Hematopoietic multipotent progenitor cell treated with erythropoietin and hydrocortisone succinate and interleukin-3 and kit ligand, for 6 days (in vitro differentiated cells): Measurements from ENCODE around the gene DCXR.

Experiments
- DNase-seq: peaks from one replicate; pipeline ENCODE4 v3.0.0-alpha.2; 2015

The DCXR gene

DNA sequence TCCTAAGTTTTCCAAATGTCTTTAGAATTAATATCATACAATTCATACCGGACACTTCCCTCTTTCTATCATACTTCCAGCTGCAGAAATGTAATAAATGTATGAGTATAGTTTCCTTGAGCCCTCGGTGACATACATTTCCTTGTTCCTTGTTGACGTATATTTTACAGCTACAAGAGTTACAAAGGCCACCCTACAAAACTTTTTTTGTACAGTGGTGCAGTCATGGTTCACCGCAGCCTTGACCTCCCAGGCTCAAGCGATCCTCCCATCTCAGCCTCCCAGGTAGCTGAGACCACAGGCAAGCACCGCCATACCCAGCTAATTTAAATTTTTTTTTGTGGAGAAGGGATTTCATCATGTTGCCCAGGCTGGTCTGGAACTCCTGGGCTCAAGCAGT, 35.3 kb upstream of the DCXR start:
- DNase-seq, result no peak

DNA sequence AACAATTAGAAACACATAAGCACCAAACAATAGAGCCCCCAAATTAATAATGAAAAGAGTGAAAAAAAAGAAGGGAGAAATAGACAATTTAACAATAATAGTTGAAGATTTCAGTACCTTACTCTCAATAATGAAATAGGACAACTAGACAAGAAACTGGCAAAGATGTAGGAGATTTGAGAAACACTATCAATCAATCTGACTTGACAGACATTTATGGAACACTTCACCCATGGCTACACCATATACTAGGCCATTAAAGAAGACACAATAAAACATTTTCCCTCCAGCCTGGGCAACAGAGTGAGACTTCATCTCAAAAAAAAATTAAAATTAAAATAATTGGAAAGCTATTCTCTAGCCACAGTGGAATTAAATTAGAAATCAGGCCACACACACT, 33.1 kb upstream of the DCXR start:
- DNase-seq, result no peak

GRCh38 chr17:82065638-82066303, 28.3 kb upstream of the DCXR start, which contains the start of gene DUS1L:
Gene DUS1L, minus strand, starts transcription at chr17:82065804. Its CDS starts 745 bp downstream, at chr17:82065059.
- DNase-seq, result peak; percentile 76

GRCh38 chr17:82065193-82065637, 27.7 kb upstream of the DCXR start:
- no peak for DNase-seq

GRCh38 chr17:82064433-82065192, 27.1 kb upstream of the DCXR start:
- no peak for DNase-seq

- DNase-seq, result no peak
Observed at GRCh38 chr17:82063424-82064415, 26.2 kb upstream of the DCXR start.

GRCh38 chr17:82062984-82063368, 25.5 kb upstream of the DCXR start:
- DNase-seq, result no peak

DNA sequence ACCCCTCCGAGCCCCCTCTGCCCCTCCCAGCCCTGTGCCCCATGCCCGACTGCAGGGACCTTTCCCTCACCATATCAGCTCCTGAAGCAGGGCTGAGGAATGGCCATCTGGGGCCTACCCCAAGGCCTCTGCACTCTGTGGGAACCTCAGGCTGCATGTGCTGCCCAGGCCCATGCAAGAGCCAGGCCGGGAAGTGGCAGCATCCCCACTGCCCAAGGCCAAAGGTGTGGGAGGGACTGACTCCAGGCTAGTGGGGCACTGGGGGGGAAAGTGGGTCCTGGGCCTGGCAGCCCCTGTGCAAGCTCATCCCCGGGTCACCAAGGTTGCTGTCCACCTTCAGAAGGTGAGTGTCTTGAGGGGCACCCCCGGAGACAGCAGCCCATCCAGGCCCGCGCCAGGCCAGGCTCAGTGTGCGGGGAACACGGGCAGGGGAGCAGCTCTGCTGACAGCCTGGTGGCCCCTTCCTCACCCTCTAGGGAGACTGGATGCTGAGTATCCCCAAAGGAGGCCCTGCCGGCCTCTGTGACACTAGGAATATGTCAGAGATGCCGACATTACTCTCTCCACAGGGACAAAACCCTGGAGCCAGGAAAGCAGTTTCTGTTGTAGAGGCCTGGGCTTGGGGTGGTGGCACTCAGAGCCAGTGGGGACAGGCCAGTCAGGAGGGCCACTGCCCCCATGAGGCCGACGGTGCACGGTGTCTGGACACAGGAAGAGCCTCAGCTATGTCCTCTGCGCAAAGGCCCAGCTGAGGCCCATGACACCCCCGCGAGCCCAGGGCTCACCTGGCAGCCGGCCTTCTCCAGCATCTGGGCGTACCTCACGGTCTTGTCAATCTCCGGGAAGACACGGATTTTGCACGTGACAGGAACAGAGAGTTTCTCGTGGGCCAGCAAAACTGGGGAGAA, 24.8 kb upstream of the DCXR start:
- no peak for DNase-seq

GRCh38 chr17:82061047-82061925, 23.8 kb upstream of the DCXR start:
- no peak for DNase-seq

- DNase-seq, result no peak
Observed at GRCh38 chr17:82060614-82061013, 23.1 kb upstream of the DCXR start.

GRCh38 chr17:82060001-82060380, 22.5 kb upstream of the DCXR start:
- no peak for DNase-seq

GRCh38 chr17:82059272-82060000, 21.9 kb upstream of the DCXR start:
- no peak for DNase-seq

DNA sequence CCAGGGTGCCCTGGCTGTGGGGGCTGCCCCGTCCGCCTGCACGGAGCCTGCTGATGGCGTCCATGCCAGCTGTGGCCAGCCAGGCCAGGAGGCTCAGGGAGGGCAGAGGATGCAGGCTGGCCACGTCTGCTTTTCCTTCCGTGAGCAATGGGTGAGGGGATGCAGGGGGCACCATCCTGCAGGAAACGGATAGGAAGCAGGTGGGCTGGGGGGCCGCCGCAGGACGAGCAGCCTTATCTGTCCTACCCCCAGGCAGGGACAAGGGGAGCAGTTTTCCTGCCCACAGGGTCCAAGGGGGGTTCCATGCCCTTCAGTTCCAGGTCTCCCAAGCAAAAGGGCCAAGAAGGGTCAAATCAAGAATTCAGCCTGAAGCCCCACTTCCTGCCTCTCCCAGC, 21.4 kb upstream of the DCXR start:
- DNase-seq, result no peak

DNA sequence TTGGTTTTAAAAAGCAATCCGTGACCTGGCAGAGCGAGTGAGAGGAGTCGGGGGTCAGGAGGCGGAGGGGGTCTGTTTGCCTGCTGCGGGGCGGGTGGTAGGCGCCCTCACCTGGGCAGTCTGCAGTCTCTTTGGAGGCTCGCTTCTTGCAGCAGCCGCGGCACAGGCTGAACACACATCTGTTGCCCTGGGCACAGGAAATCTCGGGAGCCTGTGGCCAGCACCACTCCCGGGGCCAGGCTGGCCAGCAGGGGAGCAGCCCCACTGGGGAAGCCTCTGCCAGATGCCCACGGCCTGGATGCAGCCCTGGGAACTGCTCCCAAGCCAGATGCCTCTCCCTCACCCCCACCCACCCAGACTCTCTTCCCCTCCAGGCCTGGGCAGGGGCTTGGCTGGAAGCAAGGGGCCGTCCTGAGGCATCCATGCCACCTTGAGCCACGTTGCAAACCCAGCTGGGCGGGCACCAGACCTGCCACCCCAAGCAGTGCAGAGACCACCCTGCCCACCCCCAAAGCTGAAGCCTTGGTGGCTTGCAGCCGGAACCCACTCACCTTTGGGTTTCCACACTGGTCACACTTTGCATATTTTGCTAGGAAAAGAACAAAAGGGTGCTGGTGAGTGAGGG, 20.8 kb upstream of the DCXR start:
- no peak for DNase-seq

DNA sequence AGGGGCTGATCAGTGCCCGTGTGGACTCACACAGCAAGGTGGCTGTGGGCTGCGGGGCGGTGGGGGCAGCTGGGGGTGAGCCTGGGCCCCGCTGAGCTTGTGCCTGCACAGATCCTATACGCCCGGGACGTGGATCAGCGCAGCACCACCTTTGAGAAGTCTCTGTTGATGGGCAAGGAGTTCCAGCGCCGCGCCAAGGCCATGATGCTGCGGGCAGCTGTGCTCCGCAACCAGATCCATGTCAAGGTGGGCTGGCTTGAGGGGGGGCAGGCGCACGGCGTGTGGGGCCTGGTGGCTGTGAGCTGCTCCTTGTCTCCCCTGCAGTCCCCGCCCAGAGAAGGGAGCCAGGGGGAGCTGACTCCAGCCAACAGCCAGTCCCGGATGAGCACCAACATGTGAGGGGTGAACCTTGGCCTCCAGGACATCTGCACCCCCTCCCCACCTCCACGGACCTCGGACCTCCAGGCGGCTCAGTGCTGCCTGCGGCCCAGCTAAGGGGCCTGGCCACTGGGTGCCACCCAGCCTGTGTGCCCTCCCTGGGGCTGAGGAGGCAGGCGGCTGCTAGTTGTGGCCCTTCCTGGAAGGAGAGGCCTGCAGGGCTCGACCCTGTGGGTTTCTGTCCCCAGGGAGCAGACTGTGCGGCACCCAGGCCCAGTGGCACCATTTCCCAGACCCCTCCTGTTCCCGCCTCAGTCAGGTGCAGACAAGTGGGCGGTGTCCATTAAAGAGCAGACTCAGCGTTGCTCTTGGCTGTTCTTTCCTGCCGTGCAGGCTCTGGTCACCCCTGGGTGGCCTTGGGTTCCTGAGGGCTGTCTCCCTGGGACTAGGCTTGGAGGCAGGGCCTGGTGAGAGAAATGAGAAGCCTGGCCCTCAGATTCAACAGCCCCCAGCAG, 19.5 kb upstream of the DCXR start:
- no peak for DNase-seq

DNA sequence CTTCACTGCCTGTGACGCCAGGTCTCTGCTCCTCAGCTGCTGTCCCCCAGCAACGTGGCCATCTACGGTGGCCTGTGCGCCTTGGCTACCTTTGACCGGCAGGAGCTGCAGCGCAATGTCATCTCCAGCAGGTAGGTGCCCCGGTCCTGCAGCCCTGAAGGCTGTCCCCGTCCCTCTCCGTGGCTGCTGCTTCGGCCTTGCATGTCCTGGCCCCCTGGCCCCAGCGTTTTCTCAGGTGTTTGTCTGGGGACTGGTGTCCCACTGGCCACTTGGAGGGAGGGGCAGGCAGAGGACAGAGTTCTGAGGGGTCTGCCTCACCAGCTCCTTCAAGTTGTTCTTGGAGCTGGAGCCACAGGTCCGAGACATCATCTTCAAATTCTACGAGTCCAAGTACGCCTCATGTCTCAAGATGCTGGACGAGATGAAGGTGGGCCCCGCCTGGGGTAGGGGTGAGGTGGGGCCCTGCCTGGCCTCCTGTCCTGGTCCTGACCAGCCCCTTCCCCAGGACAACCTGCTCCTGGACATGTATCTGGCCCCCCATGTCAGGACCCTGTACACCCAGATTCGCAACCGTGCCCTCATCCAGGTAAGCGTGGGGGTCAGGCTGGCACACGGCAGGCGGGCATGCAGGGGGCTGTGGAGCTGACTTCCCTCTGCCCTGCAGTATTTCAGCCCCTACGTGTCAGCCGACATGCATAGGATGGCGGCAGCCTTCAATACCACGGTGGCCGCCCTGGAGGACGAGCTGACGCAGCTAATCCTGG, 18.6 kb upstream of the DCXR start:
- DNase-seq, result no peak

GRCh38 chr17:82055023-82055964, 17.8 kb upstream of the DCXR start:
- DNase-seq, result no peak
